Regular cardiac myocyte (primary cell): Measurements from ENCODE around the gene SLC35C1. TPM values are rescaled to one million over a fixed set of nuclear protein-coding genes. Genes with fewer than 3 reads are reported as not detected.

Experiments used
- total RNA-seq: library from RNA; depleted of rRNA; stranded (reverse); fragments of >200 nt; gene quantifications from 2 replicates; pipeline ENCODE4 v1.2.3, GENCODE V29; 2014

The SLC35C1 gene
- 7.0 and 8.8 TPM in 2 replicates for total RNA-seq

GRCh38 chr11:45804761-45805304 lies at the start of gene SLC35C1:
TSS of gene SLC35C1 (plus strand) at chr11:45805149. CDS start at chr11:45805802, 653 bp downstream.

GRCh38 chr11:45846974-45847910 lies 42.3 kb downstream of the SLC35C1 start, which contains the start of gene CRY2:
TSS of gene CRY2 (plus strand) at chr11:45847475. CDS start at chr11:45847491, 16 bp downstream.

Other genes with a start within 250 kb of the SLC35C1 start
- gene CHST1, start 139.5 kb upstream of the SLC35C1 start, total RNA-seq = under 0.01 and 0.19 TPM in 2 replicates
- gene CRY2, start 42.3 kb downstream of the SLC35C1 start, total RNA-seq = 10.2 and 13.8 TPM in 2 replicates
- gene MAPK8IP1, start 80.5 kb downstream of the SLC35C1 start, total RNA-seq = 4.2 TPM in 2 replicates
- gene FREY1, start 102.1 kb downstream of the SLC35C1 start, total RNA-seq = 0.85 and 0.96 TPM in 2 replicates
- 20.3 and 21.4 TPM in 2 replicates for gene PEX16, start 112.7 kb downstream of the SLC35C1 start, total RNA-seq
- gene LARGE2, start 117.5 kb downstream of the SLC35C1 start, total RNA-seq = not detected in 2 replicates